GM18861 (cell line): ENCODE data around the gene NOC4L.

Experiments
- ATAC-seq: cut with Tn5 transposase; IDR thresholded peaks from one replicate; pipeline ENCODE4 v1.9.1; 2021; ENCODE audit not compliant: unreplicated experiment

The NOC4L gene

GRCh38 chr12:132166801-132167591, 22.7 kb downstream of the NOC4L start:
- no peak for ATAC-seq

DNA sequence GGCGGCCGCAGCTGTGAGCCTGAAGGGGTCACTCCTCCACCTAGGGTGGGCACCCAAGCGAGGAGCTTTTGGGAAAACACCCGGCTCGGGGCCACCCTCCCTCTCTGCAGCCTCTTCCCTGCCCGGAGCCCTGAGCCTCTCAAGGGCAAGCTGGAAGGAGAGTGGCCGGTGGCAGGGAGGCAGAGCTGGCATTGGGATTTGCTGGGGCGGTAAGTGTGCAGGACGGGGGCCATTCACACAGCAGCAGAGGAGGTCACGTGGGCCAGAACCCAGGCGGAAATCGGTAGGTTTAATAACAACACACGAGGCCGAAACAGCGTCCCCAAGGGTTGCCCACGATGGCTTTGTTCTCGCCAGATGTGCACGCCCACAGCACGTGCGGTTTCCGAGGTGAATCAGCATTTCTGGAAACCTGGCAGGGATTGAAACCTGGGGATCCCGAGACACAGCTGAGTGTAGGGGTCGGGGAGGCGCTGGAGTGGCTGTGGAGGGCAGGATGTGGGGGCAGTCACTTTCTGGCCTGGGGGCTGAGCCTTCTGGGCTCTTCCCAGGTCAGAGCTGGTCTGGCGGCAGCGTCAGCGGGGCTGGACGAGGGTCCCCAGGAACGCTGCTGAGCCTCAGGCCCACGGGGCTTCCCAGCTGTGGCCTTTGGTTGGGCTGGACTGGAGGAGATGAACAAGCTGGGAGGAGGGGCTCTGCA, 23.5 kb downstream of the NOC4L start:
- ATAC-seq = no peak

DNA sequence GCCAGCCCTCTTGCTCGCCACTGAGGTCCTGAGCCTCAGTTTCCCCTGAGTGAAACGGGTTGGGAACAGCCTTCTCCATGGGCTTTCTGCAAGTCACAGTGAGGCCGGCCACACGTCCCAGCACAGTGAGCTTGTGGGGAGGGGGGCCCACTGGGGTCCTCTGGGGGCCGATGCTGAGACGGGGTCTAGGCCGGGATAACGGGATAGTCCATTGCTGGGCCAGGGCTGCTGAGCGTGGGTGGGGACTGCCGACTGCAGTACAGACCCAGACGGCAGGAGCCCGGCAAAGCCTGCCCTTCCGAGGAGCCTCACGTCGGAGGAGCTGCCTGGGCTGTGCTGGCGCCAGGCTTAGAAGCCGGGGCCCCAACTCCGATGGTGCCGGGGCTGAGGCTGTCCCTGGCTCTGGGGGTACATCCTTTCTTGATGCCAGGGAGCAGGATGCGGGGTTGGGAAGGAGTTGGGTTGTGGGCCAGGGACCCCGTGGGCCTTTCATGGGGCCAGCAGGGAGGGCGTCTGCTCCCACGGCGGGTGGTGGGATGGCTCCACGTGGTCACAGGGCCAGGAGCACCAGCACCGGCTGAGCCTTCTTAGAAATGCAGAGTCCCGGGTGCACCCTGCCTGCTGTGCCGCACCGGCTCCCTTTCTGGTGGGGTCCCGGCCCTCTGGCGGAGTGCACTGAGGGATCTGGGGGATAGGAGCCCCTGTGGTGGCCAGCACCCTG, 24.2 kb downstream of the NOC4L start:
- ATAC-seq = no peak

- ATAC-seq = no peak
Observed at GRCh38 chr12:132169376-132169775, 25.1 kb downstream of the NOC4L start.

- no peak for ATAC-seq
Observed at GRCh38 chr12:132170094-132170636, 25.9 kb downstream of the NOC4L start.

- no peak for ATAC-seq
Observed at GRCh38 chr12:132170637-132171292, 26.5 kb downstream of the NOC4L start.

- ATAC-seq = no peak
Observed at GRCh38 chr12:132171293-132171967, 27.2 kb downstream of the NOC4L start.

DNA sequence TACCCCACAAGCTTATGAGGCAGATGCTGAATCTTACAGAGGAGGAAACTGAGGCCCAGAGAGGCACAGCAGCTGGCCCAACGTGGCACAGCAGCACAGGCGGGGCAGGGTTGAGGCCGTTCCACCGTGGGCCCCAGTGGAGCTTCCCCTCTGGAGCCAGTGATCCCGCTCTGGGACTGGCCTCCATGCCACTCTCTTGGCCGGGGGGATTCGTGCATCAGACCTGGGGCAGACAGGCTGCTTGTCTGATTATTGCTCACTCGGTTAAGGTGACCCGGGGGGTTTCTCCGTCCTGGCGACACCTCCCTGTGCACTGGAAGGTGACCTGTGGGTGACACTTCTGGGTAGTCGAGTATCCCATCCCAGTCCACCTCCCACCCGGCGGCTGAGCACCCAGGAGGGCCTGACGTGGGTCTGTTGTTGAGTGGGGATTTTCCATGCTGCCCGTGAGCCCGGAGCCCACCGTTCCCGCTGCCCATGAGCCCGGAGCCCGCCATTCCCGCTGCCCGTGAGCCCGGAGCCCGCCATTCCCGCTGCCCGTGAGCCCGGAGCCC, 27.8 kb downstream of the NOC4L start:
- ATAC-seq = no peak

DNA sequence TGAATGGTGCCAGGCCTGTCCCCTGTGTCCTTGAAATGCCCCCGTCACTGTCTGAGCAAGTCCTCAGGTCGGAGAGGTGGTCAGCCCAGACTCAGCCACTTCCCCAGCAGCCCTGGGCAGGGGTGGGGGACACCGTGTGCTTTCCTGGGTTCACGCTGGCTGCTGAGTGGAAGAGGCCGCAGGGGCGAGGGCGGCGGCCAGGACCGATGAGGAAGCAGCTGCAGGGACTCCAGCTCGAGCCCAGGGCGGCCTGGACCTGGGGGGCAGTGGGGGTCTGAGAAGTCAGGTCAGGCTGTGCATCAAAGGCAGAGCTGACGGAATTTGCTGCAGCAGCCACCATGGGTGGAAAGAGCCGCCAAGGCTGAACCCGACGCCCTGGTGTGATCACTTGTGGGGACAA, 28.4 kb downstream of the NOC4L start:
- ATAC-seq = no peak

DNA sequence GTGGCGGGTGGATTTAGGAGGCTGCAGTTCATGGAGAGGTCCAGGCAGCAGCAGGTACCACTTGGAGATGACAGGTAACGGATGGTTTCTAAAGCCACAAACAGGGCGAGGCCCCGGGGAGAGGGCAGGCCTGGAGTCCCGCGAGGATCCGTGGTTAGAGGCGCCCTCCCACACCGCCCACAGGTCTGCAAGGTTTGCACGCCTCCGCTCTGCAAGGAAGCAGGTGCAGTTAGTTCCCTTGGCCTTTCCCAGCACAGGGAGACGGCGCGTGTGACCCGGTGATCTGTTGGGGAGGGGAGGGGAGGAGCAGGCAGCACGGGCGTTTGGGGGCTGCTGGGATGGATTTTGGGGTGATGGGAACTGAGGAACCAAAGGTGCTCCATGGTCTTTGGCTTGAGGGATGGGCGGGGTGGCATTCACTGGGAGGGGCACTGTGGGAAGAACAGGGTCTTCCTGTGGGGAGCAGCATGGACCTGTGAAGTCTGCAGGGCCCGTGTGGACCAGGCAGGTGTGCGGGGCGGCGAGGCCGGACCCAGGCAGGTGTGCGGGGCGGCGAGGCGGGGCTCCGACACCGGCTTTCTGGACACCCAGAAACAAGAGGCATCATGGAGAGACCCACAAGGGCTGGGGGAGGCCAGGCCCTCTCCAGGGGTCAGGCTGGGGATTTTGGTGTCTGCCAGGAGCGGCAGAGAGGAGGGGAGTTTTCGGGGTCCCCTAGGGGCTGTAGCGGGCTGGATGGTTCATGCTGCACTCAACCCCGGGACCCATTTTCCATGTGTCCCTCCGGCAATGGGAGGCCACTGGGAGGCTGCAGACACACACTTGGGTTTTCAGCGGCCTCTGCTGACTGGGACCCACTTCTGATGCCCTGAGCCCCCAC, 29.1 kb downstream of the NOC4L start:
- ATAC-seq = no peak

- ATAC-seq = no peak
Observed at GRCh38 chr12:132174015-132174838, 30.0 kb downstream of the NOC4L start.

DNA sequence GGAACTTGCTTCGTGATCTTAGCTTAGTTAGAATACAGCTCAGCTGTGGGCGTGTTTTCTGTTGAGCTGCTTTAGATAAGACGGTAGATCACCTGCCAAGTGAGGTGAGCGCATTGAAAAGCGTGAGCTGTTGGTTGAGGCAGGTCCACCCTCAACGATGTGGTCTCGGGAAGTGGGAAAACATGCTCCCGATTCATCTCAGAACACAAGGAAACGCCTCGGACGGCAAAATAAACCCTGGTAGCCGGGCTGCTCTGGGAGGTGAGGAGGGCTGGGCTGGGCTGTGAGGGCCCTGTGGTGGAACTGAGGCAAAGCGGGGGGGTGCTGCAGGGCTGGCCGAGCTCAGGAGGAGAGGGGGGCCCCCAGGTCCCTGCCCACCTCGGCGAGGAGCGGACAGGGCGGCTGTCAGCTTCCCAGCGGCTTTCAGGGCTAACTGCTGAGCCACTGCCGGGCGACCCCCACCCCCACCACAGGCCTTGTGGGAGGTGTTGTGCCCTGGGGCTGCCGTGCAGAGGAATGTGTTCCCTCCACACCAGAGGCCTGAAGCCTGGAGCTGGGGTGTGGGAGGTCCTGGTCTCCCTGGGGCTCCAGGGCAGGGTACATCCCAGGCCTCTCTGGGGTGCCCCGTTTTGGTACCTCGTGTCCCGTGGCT, 30.7 kb downstream of the NOC4L start:
- ATAC-seq = no peak

- no peak for ATAC-seq
Observed at GRCh38 chr12:132175496-132176384, 31.5 kb downstream of the NOC4L start.

DNA sequence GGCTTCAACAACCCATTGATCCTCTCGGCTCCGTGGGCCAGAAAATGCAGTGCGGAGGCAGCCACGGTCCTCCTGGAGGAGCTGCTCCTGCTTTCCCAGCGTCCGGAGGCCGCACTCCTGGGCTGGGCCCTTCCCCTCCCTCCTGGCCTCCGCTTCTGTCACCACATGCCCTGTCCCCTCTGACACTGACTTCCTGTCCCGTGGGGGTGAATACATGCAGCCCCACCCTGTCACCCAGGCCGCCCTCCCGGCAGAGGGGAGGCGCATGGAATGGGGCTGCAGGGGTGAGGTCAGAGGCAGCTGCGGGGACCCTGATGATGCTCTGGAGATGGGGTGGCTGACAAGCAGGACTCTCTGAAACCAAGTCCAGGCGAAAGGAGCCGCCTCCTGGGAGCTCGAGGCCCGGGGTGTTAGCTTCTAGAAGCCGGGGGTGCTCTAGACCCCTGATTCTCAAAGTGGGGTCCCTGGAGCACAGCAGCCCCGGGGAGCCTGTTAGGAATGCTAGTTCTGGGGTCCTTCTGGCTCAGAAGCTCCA, 32.2 kb downstream of the NOC4L start:
- ATAC-seq = no peak

- no peak for ATAC-seq
Observed at GRCh38 chr12:132176920-132177551, 32.8 kb downstream of the NOC4L start.

DNA sequence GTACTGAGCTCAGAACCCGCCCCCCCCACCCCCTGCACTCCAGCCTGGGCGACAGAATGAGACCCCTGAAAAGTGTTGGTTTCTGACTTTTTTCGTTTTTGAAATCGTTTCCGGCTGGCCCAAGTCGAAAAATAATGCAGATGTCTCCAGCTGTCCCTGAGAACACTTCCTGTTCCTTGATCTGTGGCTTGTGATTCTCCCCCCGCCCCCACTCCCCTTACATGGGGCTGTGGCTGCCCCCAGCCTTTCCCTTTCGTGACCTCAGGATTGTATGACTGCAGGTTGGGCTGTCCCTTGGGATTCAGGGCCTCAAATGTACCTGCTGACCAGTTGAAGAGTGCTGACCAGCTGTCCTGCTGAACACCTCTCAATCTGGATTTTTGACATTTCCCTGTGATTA, 34.1 kb downstream of the NOC4L start:
- ATAC-seq = no peak
